PC-9 (cell line): Measurements from ENCODE around the gene ZNF766. TPM values are rescaled to one million over a fixed set of nuclear protein-coding genes. Genes with fewer than 3 reads are reported as not detected.

Experiments used
- BruUV-seq: library from RNA; stranded (reverse); fragments of 400-500 nt; replicated peaks from 2 replicates; lab custom pipeline; 2021; lab: Mats Ljungman, UMichigan
- CTCF ChIA-PET: fragments of 300-600 bp; sonication (Branson Sonifier 250); formaldehyde crosslinking; loops from one replicate; lab custom pipeline; 2022; ENCODE audit warnings: antibody characterized with exemption; lab: Charles Lee
- POLR2A ChIA-PET: fragments of 300-600 bp; sonication (Branson Sonifier 250); formaldehyde crosslinking; loops from one replicate; lab custom pipeline; 2022; ENCODE audit warnings: antibody characterized with exemption; ENCODE audit not compliant: unreplicated experiment; lab: Charles Lee
- DNase-seq, 2 experiments: peaks; one replicate each; pipeline versions ENCODE4 v3.0.0 to v3.0.0-alpha.2; 2015 to 2022; ENCODE audit warnings: mixed read lengths in 1 of 2
- H2AFZ ChIP-seq: fragments of 200-600 bp; sonication (generic); 2 replicates; pipeline ENCODE4 v1.8.1; 2017; ENCODE audit warnings: antibody characterized with exemption
- H3F3A ChIP-seq: fragments of 200-600 bp; sonication (generic); 2 replicates; pipeline ENCODE4 v1.8.1; 2017; ENCODE audit warnings: antibody characterized with exemption, mild to moderate bottlenecking, low read depth; ENCODE audit not compliant: insufficient read depth
- H3K27ac ChIP-seq: fragments of 200-600 bp; sonication (generic); 2 replicates; pipeline ENCODE4 v1.6.1; 2016; ENCODE audit warnings: mixed run types
- H3K27me3 ChIP-seq: fragments of 200-600 bp; sonication (generic); 2 replicates; pipeline ENCODE4 v1.6.1; 2016; ENCODE audit warnings: low read depth, mixed run types; ENCODE audit not compliant: insufficient read depth
- H3K36me3 ChIP-seq: fragments of 200-600 bp; sonication (generic); 2 replicates; pipeline ENCODE4 v1.6.1; 2016; ENCODE audit warnings: low read depth, mixed run types
- H3K4me1 ChIP-seq: fragments of 200-600 bp; sonication (generic); replicated peaks from 2 replicates; pipeline ENCODE4 v1.6.1; 2016; ENCODE audit warnings: mixed run types; ENCODE audit not compliant: insufficient read depth
- H3K4me2 ChIP-seq: fragments of 200-600 bp; sonication (generic); 2 replicates; pipeline ENCODE4 v1.6.1; 2017; ENCODE audit warnings: mixed run types
- H3K4me3 ChIP-seq: fragments of 200-600 bp; sonication (generic); 2 replicates; pipeline ENCODE4 v1.6.1; 2016; ENCODE audit warnings: mixed run types
- H3K79me2 ChIP-seq: fragments of 200-600 bp; sonication (generic); 2 replicates; pipeline ENCODE4 v1.6.1; 2017; ENCODE audit warnings: low read depth, mixed run types
- H3K9me2 ChIP-seq: fragments of 200-600 bp; sonication (generic); 2 replicates; pipeline ENCODE4 v1.8.1; 2017; ENCODE audit warnings: mild to moderate bottlenecking; ENCODE audit not compliant: insufficient read depth
- H3K9me3 ChIP-seq: fragments of 200-600 bp; sonication (generic); 2 replicates; pipeline ENCODE4 v1.8.1; 2016; ENCODE audit warnings: low read depth; ENCODE audit not compliant: insufficient read depth
- H4K20me1 ChIP-seq: fragments of 200-600 bp; sonication (generic); 2 replicates; pipeline ENCODE4 v1.8.1; 2017; ENCODE audit not compliant: insufficient read depth
- EZH2 ChIP-seq: fragments of 200-600 bp; sonication (generic); IDR thresholded peaks from 2 replicates; pipeline ENCODE4 v1.8.0; 2017; ENCODE audit warnings: antibody characterized with exemption, low read depth
- intact Hi-C: fragments of 100-400 bp; cut with micrococcal nuclease; formaldehyde crosslinking; loops from one replicate; pipeline ENCODE4 v1.10.0; 2022; ENCODE audit not compliant: unreplicated experiment
- total RNA-seq: library from RNA; stranded (reverse); gene quantifications from 2 replicates; pipeline ENCODE4 v1.2.3, GENCODE V29; 2021
- TF ChIP-seq, protein P1 (sequence below): fragments of 200-600 bp; sonication (generic); conservative IDR thresholded peaks from 2 replicates; pipeline ENCODE4 v1.6.1; 2017; ENCODE audit warnings: mixed run types, antibody characterized with exemption, mild to moderate bottlenecking, moderate library complexity

ZNF766 gene
- total RNA-seq, 1 experiment from 2014 or later = 18.3 TPM

DNA sequence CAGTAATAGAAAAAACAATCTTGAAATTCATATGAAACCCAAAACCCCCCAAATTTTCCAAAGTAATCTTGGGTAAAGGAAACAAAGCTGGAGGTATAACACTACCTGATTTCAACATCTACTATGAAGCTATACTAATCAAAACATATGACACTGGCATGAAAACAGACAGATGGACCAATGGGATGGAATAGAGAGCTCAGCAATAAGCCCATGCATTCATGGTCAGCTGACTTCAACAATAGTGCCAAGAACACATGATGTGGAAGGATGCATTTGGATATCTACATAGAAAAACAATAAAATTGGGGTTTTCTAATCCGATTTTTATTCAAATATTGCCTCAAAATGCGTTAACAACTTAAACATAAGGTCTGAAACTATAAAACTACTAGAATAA lies 32.2 kb upstream of the ZNF766 start:
- Histone ChIP-seq H3F3A (no peaks in the 10 kb centered on the region), H4K20me1 (no peaks in the 10 kb centered on the region), H3K36me3 (no peaks in the 10 kb centered on the region), H3K27ac (no peak overlapping the region), H3K4me3 (no peak overlapping the region), H2AFZ (no peak overlapping the region), H3K27me3 (peaks cover 5% of the 10 kb centered on the region; the same call in 1 of the 2 replicates), H3K79me2 (no peaks in the 10 kb centered on the region), H3K4me1 (no peaks in the 10 kb centered on the region), H3K4me2 (no peak overlapping the region), H3K9me2 (no peaks in the 10 kb centered on the region), H3K9me3 (peaks cover 9% of the 10 kb centered on the region; the same call in 1 of the 2 replicates)
- BruUV-seq = no TSS peak
- POLR2A ChIA-PET = no interaction called here
- no peak for TF ChIP-seq EZH2
- TF ChIP-seq, protein P1, sequence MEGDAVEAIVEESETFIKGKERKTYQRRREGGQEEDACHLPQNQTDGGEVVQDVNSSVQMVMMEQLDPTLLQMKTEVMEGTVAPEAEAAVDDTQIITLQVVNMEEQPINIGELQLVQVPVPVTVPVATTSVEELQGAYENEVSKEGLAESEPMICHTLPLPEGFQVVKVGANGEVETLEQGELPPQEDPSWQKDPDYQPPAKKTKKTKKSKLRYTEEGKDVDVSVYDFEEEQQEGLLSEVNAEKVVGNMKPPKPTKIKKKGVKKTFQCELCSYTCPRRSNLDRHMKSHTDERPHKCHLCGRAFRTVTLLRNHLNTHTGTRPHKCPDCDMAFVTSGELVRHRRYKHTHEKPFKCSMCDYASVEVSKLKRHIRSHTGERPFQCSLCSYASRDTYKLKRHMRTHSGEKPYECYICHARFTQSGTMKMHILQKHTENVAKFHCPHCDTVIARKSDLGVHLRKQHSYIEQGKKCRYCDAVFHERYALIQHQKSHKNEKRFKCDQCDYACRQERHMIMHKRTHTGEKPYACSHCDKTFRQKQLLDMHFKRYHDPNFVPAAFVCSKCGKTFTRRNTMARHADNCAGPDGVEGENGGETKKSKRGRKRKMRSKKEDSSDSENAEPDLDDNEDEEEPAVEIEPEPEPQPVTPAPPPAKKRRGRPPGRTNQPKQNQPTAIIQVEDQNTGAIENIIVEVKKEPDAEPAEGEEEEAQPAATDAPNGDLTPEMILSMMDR = no peak
- DNase-seq = no peak
- CTCF ChIA-PET = interaction anchor here (0.6 kb wide), 1 partner anchor 66 kb away, joined by 19 read pairs; the partner anchor contains the start of gene ZNF836
- intact Hi-C loops = loop anchor here (1.0 kb wide), 1 partner anchor 98 kb away; the partner anchor contains the start of gene ZNF616

DNA sequence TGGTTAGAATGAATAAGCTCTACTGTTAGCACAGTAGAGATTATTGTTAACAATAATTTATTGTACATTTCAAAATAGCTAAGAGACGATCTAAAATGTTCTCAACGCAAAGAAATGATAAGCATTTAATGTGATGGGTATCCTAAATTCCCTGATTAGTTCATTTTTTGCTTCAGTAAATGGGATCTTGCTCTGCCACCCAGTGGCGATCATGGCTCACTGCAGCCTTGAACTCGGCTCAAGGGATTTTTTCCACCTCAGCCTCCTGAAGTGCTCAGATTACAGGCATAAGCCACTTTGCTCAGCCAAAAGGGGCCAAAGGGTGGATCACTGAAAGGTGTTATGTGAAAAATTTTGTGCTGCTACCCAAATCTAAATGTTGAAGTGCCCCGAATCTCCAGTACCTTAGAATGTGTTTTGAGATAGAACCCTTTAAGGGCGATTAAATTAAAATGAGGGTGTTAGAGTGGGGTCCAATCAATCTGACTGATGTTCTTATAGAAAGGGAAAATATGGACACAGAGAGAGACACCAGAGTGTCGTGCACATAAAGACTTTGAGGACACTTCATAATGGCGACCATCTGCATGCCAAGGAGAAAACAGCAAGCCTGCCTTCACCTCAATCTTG lies 31.5 kb upstream of the ZNF766 start:
- Histone ChIP-seq H3K4me1 (no peaks in the 10 kb centered on the region), H3K79me2 (no peaks in the 10 kb centered on the region), H2AFZ (no peak overlapping the region), H3K36me3 (no peaks in the 10 kb centered on the region), H3K9me3 (peaks cover 5% of the 10 kb centered on the region; the same call in 1 of the 2 replicates), H3K4me3 (no peak overlapping the region), H4K20me1 (no peaks in the 10 kb centered on the region), H3K9me2 (no peaks in the 10 kb centered on the region), H3K27ac (no peak overlapping the region), H3K4me2 (no peak overlapping the region), H3K27me3 (peaks cover 5% of the 10 kb centered on the region), H3F3A (no peaks in the 10 kb centered on the region)
- POLR2A ChIA-PET = no interaction called here
- CTCF ChIA-PET = no interaction called here
- DNase-seq = peak; percentile 58 to 63
- BruUV-seq = no TSS peak
- intact Hi-C loops = loop anchor here (1.0 kb wide), 1 partner anchor 99 kb away; the partner anchor contains the start of gene ZNF616
- TF ChIP-seq EZH2 = no peak
- TF ChIP-seq, protein P1 = peak; percentile 96

DNA sequence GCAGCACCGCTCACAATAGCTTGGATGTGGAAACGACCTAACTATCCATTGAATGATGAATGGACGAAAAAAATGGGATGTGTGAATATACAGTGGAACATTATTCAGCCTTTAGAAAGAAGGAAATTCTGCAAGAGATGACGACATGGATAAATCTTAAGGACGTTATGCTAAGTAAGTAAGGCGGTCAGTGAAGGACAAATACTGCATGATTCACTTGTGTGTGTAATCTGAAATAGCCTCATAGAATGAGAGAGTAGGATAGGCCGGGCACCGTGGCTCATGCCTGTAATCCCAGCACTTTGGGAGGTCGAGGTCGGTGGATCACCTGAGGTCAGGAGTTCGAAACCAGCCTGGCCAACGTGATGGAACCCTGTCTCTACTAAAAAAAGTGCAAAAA lies 25.4 kb upstream of the ZNF766 start:
- no peaks in the 10 kb centered on the region for H3K36me3 ChIP-seq
- DNase-seq = no peak
- no peak overlapping the region for H3K4me2 ChIP-seq
- intact Hi-C loops = no loop called here
- no peaks in the 10 kb centered on the region for H3F3A ChIP-seq
- no peaks in the 10 kb centered on the region for H4K20me1 ChIP-seq
- H3K27ac ChIP-seq = no peak overlapping the region
- H3K79me2 ChIP-seq = no peaks in the 10 kb centered on the region
- H3K9me2 ChIP-seq = no peaks in the 10 kb centered on the region
- peaks cover 7% of the 10 kb centered on the region; the same call in 1 of the 2 replicates for H3K9me3 ChIP-seq
- TF ChIP-seq, protein P1 = no peak
- TF ChIP-seq EZH2 = no peak
- peaks cover 38% of the 10 kb centered on the region for H3K27me3 ChIP-seq
- POLR2A ChIA-PET = no interaction called here
- H3K4me3 ChIP-seq = no peak overlapping the region
- H3K4me1 ChIP-seq = no peaks in the 10 kb centered on the region
- no TSS peak for BruUV-seq
- H2AFZ ChIP-seq = no peak overlapping the region
- CTCF ChIA-PET = no interaction called here
